Liver (tissue), 9 donors: Measurements from ENCODE around the gene KCNE5. TPM values are rescaled to one million over a fixed set of nuclear protein-coding genes. Genes with fewer than 3 reads are reported as not detected.

Experiments used
- DNase-seq: peaks from one replicate; pipeline ENCODE4 v3.0.0-alpha.2; 2017; ENCODE audit warnings: low spot score
- H3K27ac ChIP-seq, 2 donors: one replicate each; pipeline ENCODE4 v1.7.0; 2013; ENCODE audit warnings: inconsistent platforms in 2 of 2, low read length in 2 of 2, control low read depth in 1 of 2, low read depth in 1 of 2, mild to moderate bottlenecking in 1 of 2
- H3K27me3 ChIP-seq, 4 donors: one replicate each; pipeline versions ENCODE4 v1.6.1 to v1.7.0; 2013; ENCODE audit warnings: low read length in 3 of 4, inconsistent platforms in 1 of 4, mild to moderate bottlenecking in 1 of 4, moderate library complexity in 1 of 4; ENCODE audit not compliant: control insufficient read depth in 4 of 4, insufficient read depth in 4 of 4
- H3K36me3 ChIP-seq, 4 donors: one replicate each; pipeline versions ENCODE4 v1.6.1 to v1.7.0; 2013; ENCODE audit warnings: low read length in 3 of 4, mild to moderate bottlenecking in 3 of 4, low read depth in 1 of 4, moderate library complexity in 1 of 4; ENCODE audit not compliant: control insufficient read depth in 4 of 4, insufficient read depth in 3 of 4
- H3K4me1 ChIP-seq, 4 donors: one replicate each; pipeline versions ENCODE4 v1.6.1 to v1.7.0; 2013; ENCODE audit warnings: low read length in 3 of 4, mild to moderate bottlenecking in 3 of 4, moderate library complexity in 1 of 4; ENCODE audit not compliant: control insufficient read depth in 4 of 4, insufficient read depth in 4 of 4
- H3K4me3 ChIP-seq, 3 donors: one replicate each; pipeline versions ENCODE4 v1.6.1 to v1.7.0; 2013; ENCODE audit warnings: low read length in 3 of 3, control low read depth in 1 of 3, low read depth in 1 of 3, mild to moderate bottlenecking in 1 of 3
- H3K9ac ChIP-seq, 2 donors: one replicate each; pipeline ENCODE4 v1.7.0; 2013; ENCODE audit warnings: low read length in 2 of 2, mild to moderate bottlenecking in 2 of 2, moderate library complexity in 2 of 2, control low read depth in 1 of 2, low read depth in 1 of 2
- H3K9me3 ChIP-seq, 4 donors: one replicate each; pipeline versions ENCODE4 v1.6.1 to v1.7.0; 2013; ENCODE audit warnings: low read length in 3 of 4; ENCODE audit not compliant: control insufficient read depth in 4 of 4
- EGR1 ChIP-seq, 2 donors: IDR thresholded peaks; 2 replicates each; pipeline ENCODE4 v1.6.1; 2016 to 2018; ENCODE audit warnings: antibody characterized with exemption in 2 of 2, low read depth in 2 of 2
- FOXA1 ChIP-seq: IDR thresholded peaks from 2 replicates; pipeline ENCODE4 v1.6.1; 2016; ENCODE audit warnings: antibody characterized with exemption
- FOXA2 ChIP-seq: IDR thresholded peaks from 2 replicates; pipeline ENCODE4 v1.6.1; 2016; ENCODE audit warnings: antibody characterized with exemption
- HNF4A ChIP-seq, 2 donors: conservative IDR thresholded peaks; 2 replicates each; pipeline ENCODE4 v1.6.1; 2016; ENCODE audit warnings: antibody characterized with exemption in 2 of 2, mild to moderate bottlenecking in 2 of 2
- HNF4G ChIP-seq: IDR thresholded peaks from 2 replicates; pipeline ENCODE4 v1.6.1; 2016; ENCODE audit warnings: antibody characterized with exemption
- JUND ChIP-seq, 2 donors: IDR thresholded peaks; 2 replicates each; pipeline ENCODE4 v1.6.1; 2016; ENCODE audit warnings: antibody characterized with exemption in 2 of 2
- NR2F2 ChIP-seq: IDR thresholded peaks from 2 replicates; pipeline ENCODE4 v1.6.1; 2016; ENCODE audit warnings: antibody characterized with exemption
- RAD21 ChIP-seq, 2 donors: IDR thresholded peaks; 2 replicates each; pipeline ENCODE4 v1.6.1; 2016; ENCODE audit warnings: antibody characterized with exemption in 2 of 2, mild to moderate bottlenecking in 2 of 2
- RXRA ChIP-seq, 2 donors: IDR thresholded peaks; 2 replicates each; pipeline ENCODE4 v1.6.1; 2017 to 2018; ENCODE audit warnings: antibody characterized with exemption in 2 of 2, mild to moderate bottlenecking in 1 of 2
- SP1 ChIP-seq: IDR thresholded peaks from 2 replicates; pipeline ENCODE4 v1.6.1; 2018; ENCODE audit warnings: antibody characterized with exemption, mild to moderate bottlenecking
- TAF1 ChIP-seq: conservative IDR thresholded peaks from 2 replicates; pipeline ENCODE4 v1.6.1; 2016; ENCODE audit warnings: antibody characterized with exemption, mild to moderate bottlenecking
- YY1 ChIP-seq: IDR thresholded peaks from 2 replicates; pipeline ENCODE4 v1.6.1; 2016; ENCODE audit warnings: antibody characterized with exemption, mild to moderate bottlenecking
- ZBTB33 ChIP-seq: IDR thresholded peaks from 2 replicates; pipeline ENCODE4 v1.6.1; 2016; ENCODE audit warnings: antibody characterized with exemption
- WGBS: extraction: QIAGEN DNeasy Blood & Tissue Kit; methylation state at CpG from one replicate; pipeline ENCODE4 v1.1.7; 2013; 5-methylcytosine and 5-hydroxymethylcytosine counted together
- polyA plus RNA-seq, 2 donors: library from polyadenylated mRNA; stranded (reverse) in 1 of 2; unstranded in 1 of 2; fragments of 200-250 nt in 1 of 2; fragments of >200 nt in 1 of 2; fragmentation: Nextera tagmentation in 1 of 2; extraction: Ambion mirVana in 1 of 2; gene quantifications; one replicate each; pipeline versions ENCODE4 v1.2.1 to v1.2.3, GENCODE V29; 2013 to 2015
- total RNA-seq, 2 donors: library from RNA; depleted of rRNA; stranded (reverse); fragments of >200 nt; gene quantifications; one replicate each; pipeline ENCODE4 v1.2.3, GENCODE V29; 2014
- TF ChIP-seq, protein P1 (sequence below): IDR thresholded peaks from 2 replicates; pipeline ENCODE4 v1.6.1; 2016; ENCODE audit warnings: antibody characterized with exemption
- TF ChIP-seq, protein P2 (sequence below): IDR thresholded peaks from 2 replicates; pipeline ENCODE4 v1.6.1; 2016; ENCODE audit warnings: antibody characterized with exemption, mild to moderate bottlenecking
- TF ChIP-seq, protein P3 (sequence below): IDR thresholded peaks from 2 replicates; pipeline ENCODE4 v1.6.1; 2016; ENCODE audit warnings: antibody characterized with exemption
- TF ChIP-seq, protein P4 (sequence below): fragments of 150-350 bp; IDR thresholded peaks from 2 replicates; pipeline ENCODE4 v1.5.1; 2017; ENCODE audit warnings: improper control_type of control experiment, low read depth, low read length; ENCODE audit not compliant: missing input control
- donor health status: healthy.
- donor health status: healthy.
- donor health status: healthy.
- donor health status: healthy.
- donor health status: healthy.

Gene KCNE5
- total and polyA plus RNA-seq, 4 donors = 0.05 to 1.4 (median 0.33) TPM; not detected in 1

GRCh38 chrX:109590176-109590575 is 34.8 kb downstream of the KCNE5 start:
- no peaks in the 10 kb centered on the region for H3K4me1 ChIP-seq
- no peak overlapping the region for H3K4me3 ChIP-seq
- H3K27me3 ChIP-seq = peaks cover 0 to 3% (median 0%) of the 10 kb centered on the region in 4 donors
- no peaks in the 10 kb centered on the region for H3K36me3 ChIP-seq
- H3K9ac ChIP-seq = no peak overlapping the region
- 73% methylated on average over 4 of the region's 4 CpGs for WGBS
- no peaks in the 10 kb centered on the region for H3K9me3 ChIP-seq
- TF ChIP-seq ZBTB33 = no peak
- no peak for TF ChIP-seq SP1
- no peak for TF ChIP-seq HNF4A (conservative IDR thresholded peaks at IDR 0.05)
- TF ChIP-seq FOXA1 = no peak
- no peak for TF ChIP-seq NR2F2
- no peak for TF ChIP-seq EGR1 (IDR thresholded peaks at IDR 0.05; ENCODE audit: low read depth in 2 of 2)
- no peak for TF ChIP-seq HNF4G
- TF ChIP-seq, protein P1, sequence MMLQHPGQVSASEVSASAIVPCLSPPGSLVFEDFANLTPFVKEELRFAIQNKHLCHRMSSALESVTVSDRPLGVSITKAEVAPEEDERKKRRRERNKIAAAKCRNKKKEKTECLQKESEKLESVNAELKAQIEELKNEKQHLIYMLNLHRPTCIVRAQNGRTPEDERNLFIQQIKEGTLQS = no peak
- TF ChIP-seq, protein P2, sequence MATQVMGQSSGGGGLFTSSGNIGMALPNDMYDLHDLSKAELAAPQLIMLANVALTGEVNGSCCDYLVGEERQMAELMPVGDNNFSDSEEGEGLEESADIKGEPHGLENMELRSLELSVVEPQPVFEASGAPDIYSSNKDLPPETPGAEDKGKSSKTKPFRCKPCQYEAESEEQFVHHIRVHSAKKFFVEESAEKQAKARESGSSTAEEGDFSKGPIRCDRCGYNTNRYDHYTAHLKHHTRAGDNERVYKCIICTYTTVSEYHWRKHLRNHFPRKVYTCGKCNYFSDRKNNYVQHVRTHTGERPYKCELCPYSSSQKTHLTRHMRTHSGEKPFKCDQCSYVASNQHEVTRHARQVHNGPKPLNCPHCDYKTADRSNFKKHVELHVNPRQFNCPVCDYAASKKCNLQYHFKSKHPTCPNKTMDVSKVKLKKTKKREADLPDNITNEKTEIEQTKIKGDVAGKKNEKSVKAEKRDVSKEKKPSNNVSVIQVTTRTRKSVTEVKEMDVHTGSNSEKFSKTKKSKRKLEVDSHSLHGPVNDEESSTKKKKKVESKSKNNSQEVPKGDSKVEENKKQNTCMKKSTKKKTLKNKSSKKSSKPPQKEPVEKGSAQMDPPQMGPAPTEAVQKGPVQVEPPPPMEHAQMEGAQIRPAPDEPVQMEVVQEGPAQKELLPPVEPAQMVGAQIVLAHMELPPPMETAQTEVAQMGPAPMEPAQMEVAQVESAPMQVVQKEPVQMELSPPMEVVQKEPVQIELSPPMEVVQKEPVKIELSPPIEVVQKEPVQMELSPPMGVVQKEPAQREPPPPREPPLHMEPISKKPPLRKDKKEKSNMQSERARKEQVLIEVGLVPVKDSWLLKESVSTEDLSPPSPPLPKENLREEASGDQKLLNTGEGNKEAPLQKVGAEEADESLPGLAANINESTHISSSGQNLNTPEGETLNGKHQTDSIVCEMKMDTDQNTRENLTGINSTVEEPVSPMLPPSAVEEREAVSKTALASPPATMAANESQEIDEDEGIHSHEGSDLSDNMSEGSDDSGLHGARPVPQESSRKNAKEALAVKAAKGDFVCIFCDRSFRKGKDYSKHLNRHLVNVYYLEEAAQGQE = no peak
- TF ChIP-seq JUND (IDR thresholded peaks at IDR 0.05) = no peak
- TF ChIP-seq FOXA2 = no peak
- H3K27ac ChIP-seq = no peak overlapping the region
- DNase-seq = no peak

GRCh38 chrX:109585488-109585887 is 39.5 kb downstream of the KCNE5 start:
- no peak for DNase-seq
- H3K4me3 ChIP-seq = no peak overlapping the region
- no peak overlapping the region for H3K9ac ChIP-seq
- H3K9me3 ChIP-seq = no peaks in the 10 kb centered on the region
- TF ChIP-seq, protein P1 = no peak
- TF ChIP-seq EGR1 (IDR thresholded peaks at IDR 0.05; ENCODE audit: low read depth in 2 of 2) (no peak), RXRA (IDR thresholded peaks at IDR 0.05) (no peak), YY1 (no peak), HNF4A (conservative IDR thresholded peaks at IDR 0.05) (no peak), SP1 (no peak), FOXA2 (no peak), FOXA1 (no peak), JUND (IDR thresholded peaks at IDR 0.05) (no peak), NR2F2 (no peak), TAF1 (no peak), RAD21 (IDR thresholded peaks at IDR 0.05) (no peak), ZBTB33 (no peak), HNF4G (no peak)
- TF ChIP-seq, protein P3, sequence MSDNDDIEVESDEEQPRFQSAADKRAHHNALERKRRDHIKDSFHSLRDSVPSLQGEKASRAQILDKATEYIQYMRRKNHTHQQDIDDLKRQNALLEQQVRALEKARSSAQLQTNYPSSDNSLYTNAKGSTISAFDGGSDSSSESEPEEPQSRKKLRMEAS = no peak
- TF ChIP-seq, protein P2 = no peak
- TF ChIP-seq, protein P4, sequence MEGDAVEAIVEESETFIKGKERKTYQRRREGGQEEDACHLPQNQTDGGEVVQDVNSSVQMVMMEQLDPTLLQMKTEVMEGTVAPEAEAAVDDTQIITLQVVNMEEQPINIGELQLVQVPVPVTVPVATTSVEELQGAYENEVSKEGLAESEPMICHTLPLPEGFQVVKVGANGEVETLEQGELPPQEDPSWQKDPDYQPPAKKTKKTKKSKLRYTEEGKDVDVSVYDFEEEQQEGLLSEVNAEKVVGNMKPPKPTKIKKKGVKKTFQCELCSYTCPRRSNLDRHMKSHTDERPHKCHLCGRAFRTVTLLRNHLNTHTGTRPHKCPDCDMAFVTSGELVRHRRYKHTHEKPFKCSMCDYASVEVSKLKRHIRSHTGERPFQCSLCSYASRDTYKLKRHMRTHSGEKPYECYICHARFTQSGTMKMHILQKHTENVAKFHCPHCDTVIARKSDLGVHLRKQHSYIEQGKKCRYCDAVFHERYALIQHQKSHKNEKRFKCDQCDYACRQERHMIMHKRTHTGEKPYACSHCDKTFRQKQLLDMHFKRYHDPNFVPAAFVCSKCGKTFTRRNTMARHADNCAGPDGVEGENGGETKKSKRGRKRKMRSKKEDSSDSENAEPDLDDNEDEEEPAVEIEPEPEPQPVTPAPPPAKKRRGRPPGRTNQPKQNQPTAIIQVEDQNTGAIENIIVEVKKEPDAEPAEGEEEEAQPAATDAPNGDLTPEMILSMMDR = no peak
- peaks cover 0 to 3% (median 0%) of the 10 kb centered on the region in 4 donors for H3K27me3 ChIP-seq
- no peaks in the 10 kb centered on the region for H3K36me3 ChIP-seq
- no peaks in the 10 kb centered on the region for H3K4me1 ChIP-seq
- WGBS = 96% methylated on average over 7 of the region's 7 CpGs
- no peak overlapping the region for H3K27ac ChIP-seq
